Mucosa of descending colon (tissue), 3 donors: ENCODE measurements around the gene CBR4. TPM values are rescaled to one million over a fixed set of nuclear protein-coding genes. Genes with fewer than 3 reads are reported as not detected.
A peak's percentile ranks its signal among the peaks of the same experiment; 100 is the strongest.

Experiments
- ATAC-seq: fragments of 200-7000 bp; cut with Tn5 transposase; one replicate; pipeline ENCODE4 v1.9.1; 2020; ENCODE audit warnings: mild to moderate bottlenecking, moderate library complexity
- DNase-seq, 3 donors: peaks; one replicate each; pipeline ENCODE4 v3.0.0-alpha.2; 2020
- H3K36me3 ChIP-seq: fragments of 200-600 bp; one replicate; pipeline ENCODE4 v1.8.0; 2021; ENCODE audit warnings: low read depth, mild to moderate bottlenecking
- H3K4me1 ChIP-seq: fragments of 200-600 bp; one replicate; pipeline ENCODE4 v1.8.0; 2021; ENCODE audit warnings: low read depth, mild to moderate bottlenecking
- H3K4me3 ChIP-seq: fragments of 200-600 bp; one replicate; pipeline ENCODE4 v1.8.0; 2021; ENCODE audit warnings: mild to moderate bottlenecking
- H3K9me3 ChIP-seq: fragments of 200-600 bp; one replicate; pipeline ENCODE4 v1.8.0; 2021; ENCODE audit warnings: mild to moderate bottlenecking
- CTCF ChIP-seq: fragments of 200-600 bp; IDR thresholded peaks from one replicate; pipeline ENCODE4 v1.8.0; 2022; ENCODE audit warnings: antibody characterized with exemption, mild to moderate bottlenecking
- intact Hi-C, 2 donors: fragments of 100-400 bp; cut with DNase I in 1 of 2; cut with micrococcal nuclease in 1 of 2; formaldehyde crosslinking; loops; one replicate each; pipeline versions ENCODE4 v1.11.0 to v1.11.1; 2022; cut with DNase I, micrococcal nuclease
- long read RNA-seq, 2 donors: library from polyadenylated mRNA; unstranded; transcript quantifications; one replicate each; pipeline ENCODE4 v2.0.0, GENCODE V29; 2019 to 2021
- total RNA-seq, 3 donors: library from RNA; stranded (reverse); fragmentation: NEBNext Ultra II Directional in 2 of 3; extraction: Animal tissue kit (Norgen Biotek cat#: 25700) in 2 of 3; gene quantifications; one replicate each; pipeline versions ENCODE4 v1.2.1 to v1.2.4, GENCODE V29; 2021 to 2023
- donor health status: DM: no; HTN: no; CAD: no; lungs with moderate emphysema.
- donor health status: DM: no; HTN: no; CAD: no.
- donor health status: DM: no; HTN: yes; CAD: no.

The CBR4 gene
- total RNA-seq = 10 to 100 TPM; 20.9 to 33.6 (median 30.2) TPM
- long read RNA-seq, donor 1, partial matches to known transcripts = 0 of 27 reads
- long read RNA-seq, donor 1, other reads (novel, unspliced or antisense) = 23 of 27 reads
- long read RNA-seq, donor 2, partial matches to known transcripts = 0 of 14 reads
- long read RNA-seq, donor 2, other reads (novel, unspliced or antisense) = 8 of 14 reads

DNA sequence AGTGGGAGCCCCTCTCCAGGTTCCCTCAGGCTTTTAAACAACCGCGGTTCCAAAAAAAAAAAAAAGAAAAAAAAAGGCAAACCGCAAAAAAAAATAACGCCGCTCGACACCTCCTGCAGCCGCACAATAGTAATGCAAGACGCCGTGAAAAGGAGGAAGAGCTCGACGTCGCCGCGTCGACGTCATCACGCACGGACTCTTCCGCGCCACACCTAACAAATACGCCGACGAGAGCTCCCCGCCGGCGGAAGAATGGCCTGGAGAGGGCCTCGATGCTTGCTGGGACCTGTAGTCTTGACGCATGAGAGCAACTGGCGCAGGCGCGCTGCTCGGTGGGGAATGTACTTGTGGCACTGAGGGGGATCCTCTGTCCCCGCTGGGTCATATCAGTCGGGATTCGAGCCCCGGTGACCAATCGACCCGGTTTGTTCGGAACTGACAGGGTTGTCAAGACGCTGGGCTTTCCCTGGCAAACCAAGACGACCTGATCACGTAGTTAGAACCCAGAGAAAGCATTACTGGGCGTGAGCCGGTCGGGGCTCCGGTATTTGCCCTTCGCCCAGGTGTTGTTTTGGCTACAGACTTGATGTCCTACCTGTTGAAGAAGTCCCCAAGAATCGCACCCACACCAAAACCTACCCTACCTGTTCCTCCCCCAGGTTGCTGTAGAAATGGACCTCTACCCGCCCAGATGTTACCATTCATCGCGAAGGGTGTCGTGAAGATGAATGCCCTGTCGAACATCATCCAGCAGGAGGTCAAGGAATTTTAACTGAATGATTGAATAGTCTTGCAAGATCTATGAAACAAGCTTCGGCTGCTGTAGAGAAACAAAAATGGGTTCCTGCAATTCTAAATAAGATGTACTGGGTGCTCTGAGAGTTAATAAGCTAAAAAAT lies at the start of gene CBR4:
Gene CBR4 (minus strand): TSS at position 131 of the 899 bp plus-strand sequence. CDS start 166 bp downstream, outside the sequence.
- DNase-seq = peak; percentile 97 to 99 (median 97)
- Histone ChIP-seq H3K9me3 (no peaks in the 10 kb centered on the region), H3K4me3 (peak within 1 kb of the TSS; percentile 44), H3K4me1 (peaks cover 16% of the 10 kb centered on the region), H3K36me3 (no peaks in the 10 kb centered on the region)
- intact Hi-C loops = no loop called here
- peak; percentile 26 for TF ChIP-seq CTCF
- ATAC-seq = peak; percentile 98

DNA sequence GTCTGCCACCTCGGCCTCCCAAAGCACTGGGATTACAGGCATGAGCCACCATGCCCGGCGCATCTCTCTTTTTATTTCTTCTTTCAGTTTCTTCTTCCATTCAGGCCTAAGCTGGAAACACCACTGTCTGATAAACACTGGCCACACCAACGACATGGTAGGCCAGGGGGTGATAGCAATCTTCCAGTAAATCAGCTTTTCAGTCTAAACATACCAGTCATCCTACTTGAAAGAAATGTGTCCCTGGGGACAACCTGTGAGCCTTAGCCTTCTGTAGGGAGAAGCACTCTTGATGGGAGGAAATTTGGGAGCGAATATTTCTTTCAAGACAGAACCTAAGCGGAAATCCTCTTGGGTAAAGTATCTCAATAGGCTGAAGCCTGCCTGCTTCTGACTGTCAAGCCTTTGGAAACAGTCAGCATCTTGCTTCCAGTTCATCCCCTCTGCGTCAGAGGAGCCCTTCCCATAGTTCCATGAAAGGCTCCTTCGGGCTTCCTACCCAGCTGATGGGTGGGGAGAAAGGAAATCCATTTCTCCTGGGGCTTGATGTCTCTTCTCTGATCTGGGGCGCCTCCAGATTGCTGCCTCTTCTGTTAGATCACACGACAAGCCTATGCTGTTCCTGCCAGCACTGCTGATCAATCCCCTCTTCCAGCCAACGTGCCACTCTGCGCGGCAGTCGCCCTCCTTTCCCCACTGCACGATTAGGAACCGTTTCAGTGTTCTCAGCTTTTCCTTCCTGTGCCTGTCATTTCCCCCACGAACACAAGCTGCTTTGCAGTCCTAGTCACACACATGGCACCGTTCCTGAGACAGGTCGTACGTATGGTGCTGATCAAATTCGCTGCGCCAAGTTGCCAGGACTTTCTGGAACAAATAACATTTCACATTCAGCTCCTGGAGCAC lies 49.5 kb upstream of the CBR4 start:
- no peaks in the 10 kb centered on the region for H3K9me3 ChIP-seq
- DNase-seq = no peak
- H3K4me3 ChIP-seq = no peak overlapping the region
- no peak for TF ChIP-seq CTCF
- ATAC-seq = no peak
- H3K4me1 ChIP-seq = peaks cover 28% of the 10 kb centered on the region
- no peaks in the 10 kb centered on the region for H3K36me3 ChIP-seq
- intact Hi-C loops = no loop called here

- TF ChIP-seq CTCF = no peak
- H3K4me1 ChIP-seq = peaks cover 24% of the 10 kb centered on the region
- intact Hi-C loops = no loop called here
- H3K9me3 ChIP-seq = no peaks in the 10 kb centered on the region
- ATAC-seq = no peak
- no peaks in the 10 kb centered on the region for H3K36me3 ChIP-seq
- no peak overlapping the region for H3K4me3 ChIP-seq
- no peak for DNase-seq
These were observed 48.3 kb upstream of the CBR4 start for GRCh38 chr4:169058312-169058711.

GRCh38 chr4:169054879-169055278 lies 44.8 kb upstream of the CBR4 start:
- TF ChIP-seq CTCF = no peak
- ATAC-seq (no peak), DNase-seq (no peak)
- intact Hi-C loops = no loop called here
- Histone ChIP-seq H3K4me3 (no peak overlapping the region), H3K4me1 (no peaks in the 10 kb centered on the region), H3K36me3 (no peaks in the 10 kb centered on the region), H3K9me3 (no peaks in the 10 kb centered on the region)

- DNase-seq (no peak), ATAC-seq (no peak)
- H3K4me1 ChIP-seq = no peaks in the 10 kb centered on the region
- H3K36me3 ChIP-seq = no peaks in the 10 kb centered on the region
- no peak for TF ChIP-seq CTCF
- intact Hi-C loops = no loop called here
- no peaks in the 10 kb centered on the region for H3K9me3 ChIP-seq
- H3K4me3 ChIP-seq = no peak overlapping the region
These were observed 42.5 kb upstream of the CBR4 start for GRCh38 chr4:169052594-169052945.
